Stimulated activated CD8-positive, alpha-beta memory T cell treated with anti-CD3 and anti-CD28 coated beads, Interleukin-2, amount 100 ng/mL, for 48 hours (primary cell): ENCODE data around the gene OPN1SW.

Experiments used
- DNase-seq, 2 donors: peaks; one replicate each; pipeline ENCODE4 v3.0.0-alpha.2; 2020; ENCODE audit warnings: low read depth in 2 of 2

OPN1SW gene

GRCh38 chr7:128793181-128793547 lies 17.6 kb upstream of the OPN1SW start:
- no peak for DNase-seq

DNA sequence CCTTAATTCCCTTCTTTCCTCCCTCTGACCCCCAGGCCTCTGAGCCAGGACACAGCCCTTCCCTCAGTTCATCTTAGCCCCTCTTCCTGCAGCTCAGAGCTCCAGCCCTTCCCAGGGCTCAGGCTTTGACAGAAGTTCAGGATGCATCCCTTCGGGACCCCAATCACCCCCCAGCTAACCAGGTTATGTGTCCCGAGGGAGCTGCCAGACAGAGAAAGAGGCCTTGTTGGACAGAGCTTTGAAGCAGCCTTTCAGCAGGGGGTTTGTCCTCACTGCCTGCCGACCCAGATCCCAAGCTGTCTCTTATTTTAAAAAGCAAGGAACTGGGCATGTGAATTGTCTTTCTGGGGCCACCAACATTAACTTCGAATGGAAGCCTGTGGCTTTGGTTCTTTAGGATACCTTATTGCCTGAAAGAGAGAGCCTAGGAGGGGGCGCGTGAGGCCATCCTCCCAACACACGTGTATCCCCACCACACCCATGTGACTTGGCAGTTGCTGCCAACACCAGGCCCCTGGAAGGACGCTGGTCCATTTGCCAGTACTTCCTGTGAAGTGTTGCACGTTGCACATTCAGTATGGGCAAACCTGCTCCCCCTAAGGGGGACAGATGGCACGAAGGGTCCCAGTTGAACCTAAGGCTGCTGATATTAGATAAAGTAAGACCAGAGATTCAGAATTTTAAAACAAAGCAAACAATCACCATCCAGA lies 17.0 kb upstream of the OPN1SW start:
- no peak for DNase-seq

GRCh38 chr7:128791972-128792327 lies 16.4 kb upstream of the OPN1SW start:
- no peak for DNase-seq

GRCh38 chr7:128791121-128791971 lies 15.8 kb upstream of the OPN1SW start, which contains the start of gene CCDC136:
Gene CCDC136 (plus strand): TSS chr7:128791968. CDS start chr7:128792412, 444 bp downstream.
- DNase-seq: peak; percentile 70

GRCh38 chr7:128790315-128791041 lies 14.9 kb upstream of the OPN1SW start:
- DNase-seq: no peak

DNA sequence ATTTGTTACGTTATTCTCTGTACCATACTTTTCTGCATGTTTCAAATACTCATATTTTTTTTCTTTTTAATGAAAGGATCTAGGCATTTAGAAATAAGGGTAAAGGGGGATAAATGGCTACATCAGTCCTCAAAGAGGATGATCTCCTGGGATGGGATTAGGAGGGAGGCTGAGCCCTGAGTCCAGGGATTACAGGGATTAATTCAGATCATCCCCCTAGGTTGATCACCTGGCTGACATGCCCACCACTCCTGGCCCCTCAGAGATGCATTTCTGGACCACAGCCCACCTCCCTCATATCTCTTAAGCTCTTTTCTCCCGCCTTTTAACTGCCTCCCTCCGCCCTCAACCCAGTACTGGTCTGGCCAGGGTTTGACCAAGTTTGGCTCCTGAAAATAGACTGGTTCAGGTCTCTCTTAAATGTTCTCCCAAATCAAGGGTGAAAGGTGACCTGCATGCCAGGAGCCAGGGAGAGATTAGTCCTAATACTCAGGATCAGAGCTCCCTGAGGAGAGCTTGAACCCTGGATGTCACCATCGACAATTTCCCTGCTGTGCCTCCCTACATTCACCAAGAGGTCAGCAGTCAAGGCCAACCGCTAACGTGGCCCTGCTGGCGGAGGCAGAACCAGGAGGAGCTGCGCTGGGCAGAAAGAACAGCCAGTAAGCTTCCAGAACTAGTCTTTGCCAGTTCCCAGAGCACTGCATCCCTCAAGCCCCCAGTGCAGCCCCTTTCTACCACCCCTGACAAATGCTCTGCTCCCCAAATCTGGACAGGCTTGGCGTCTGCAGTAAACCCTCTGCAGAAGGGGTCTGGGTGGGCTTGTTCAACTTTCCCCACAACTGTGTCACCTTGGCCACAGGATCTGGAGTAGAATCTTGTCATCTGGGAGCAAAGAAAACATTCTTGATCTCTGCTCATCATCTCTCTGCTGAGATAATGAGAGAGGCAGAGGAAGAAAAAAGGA lies 13.1 kb upstream of the OPN1SW start:
- DNase-seq: no peak

DNA sequence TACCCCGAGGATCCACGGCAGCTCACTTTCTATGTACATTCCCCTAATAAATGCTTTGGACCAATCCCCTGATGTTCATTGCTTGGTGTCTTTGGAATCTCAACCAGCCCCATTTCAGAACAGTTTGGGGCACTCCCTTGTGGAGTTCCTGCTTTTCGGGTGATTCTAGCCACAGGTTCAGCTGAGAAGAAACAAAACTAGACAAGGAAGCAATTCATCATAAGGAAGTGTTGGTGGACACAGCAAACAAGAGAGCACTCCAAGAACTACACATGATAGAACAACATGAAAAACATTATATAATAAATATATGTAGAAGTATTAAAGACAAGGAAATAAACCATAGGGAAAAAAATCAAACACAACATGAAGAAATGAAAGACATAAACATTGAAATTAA lies 10.1 kb upstream of the OPN1SW start:
- DNase-seq: no peak

- peak in 1 of 2 donors; percentile 13 for DNase-seq
Observed at GRCh38 chr7:128783143-128783861, 7.7 kb upstream of the OPN1SW start.

- no peak for DNase-seq
Observed at GRCh38 chr7:128781851-128782250, 6.3 kb upstream of the OPN1SW start.

DNA sequence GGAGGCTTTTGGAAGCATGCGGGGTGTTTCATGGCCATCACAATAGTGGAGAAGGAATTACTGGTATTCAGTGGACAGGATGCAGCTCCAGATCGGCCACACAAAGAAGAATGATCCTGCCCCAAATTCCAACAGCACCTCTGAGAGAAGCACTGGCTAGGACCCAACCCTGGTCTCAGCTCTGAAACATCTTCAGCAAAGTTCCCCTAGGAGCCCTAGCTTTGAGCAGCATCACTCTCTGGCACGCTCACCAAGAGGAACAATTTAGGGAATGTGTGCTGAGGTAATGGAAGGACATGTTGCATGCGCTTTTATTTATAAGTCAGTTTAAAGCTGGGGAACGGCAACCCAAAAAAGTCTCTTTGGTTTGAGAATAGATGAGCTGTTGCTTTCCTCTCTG lies 5.5 kb upstream of the OPN1SW start:
- no peak for DNase-seq

DNA sequence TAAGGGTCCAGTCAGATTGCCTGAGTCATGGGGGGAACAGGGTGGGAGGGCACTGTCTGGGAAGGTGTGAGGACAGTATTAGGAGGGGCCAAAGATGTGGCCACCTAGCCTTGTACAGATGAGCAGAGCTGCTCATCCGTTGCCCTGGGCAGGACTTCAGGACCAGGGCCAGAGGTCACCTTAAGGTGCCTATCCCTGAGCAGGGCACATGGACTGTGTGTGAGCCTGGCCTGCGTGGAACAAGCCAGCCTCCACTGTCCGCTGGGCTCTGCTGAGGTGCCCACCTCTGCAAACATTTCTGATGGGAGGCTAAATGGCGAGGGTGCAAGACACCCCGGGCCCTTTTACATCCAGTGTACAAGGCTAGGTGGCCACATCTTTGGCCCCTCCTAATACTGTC lies 3.4 kb upstream of the OPN1SW start:
- DNase-seq: no peak

GRCh38 chr7:128777156-128778123 lies 1.8 kb upstream of the OPN1SW start:
- DNase-seq: no peak

GRCh38 chr7:128774921-128775320 lies 673 bp downstream of the OPN1SW start:
- no peak for DNase-seq

GRCh38 chr7:128774029-128774689 lies 1.4 kb downstream of the OPN1SW start:
- no peak for DNase-seq

DNA sequence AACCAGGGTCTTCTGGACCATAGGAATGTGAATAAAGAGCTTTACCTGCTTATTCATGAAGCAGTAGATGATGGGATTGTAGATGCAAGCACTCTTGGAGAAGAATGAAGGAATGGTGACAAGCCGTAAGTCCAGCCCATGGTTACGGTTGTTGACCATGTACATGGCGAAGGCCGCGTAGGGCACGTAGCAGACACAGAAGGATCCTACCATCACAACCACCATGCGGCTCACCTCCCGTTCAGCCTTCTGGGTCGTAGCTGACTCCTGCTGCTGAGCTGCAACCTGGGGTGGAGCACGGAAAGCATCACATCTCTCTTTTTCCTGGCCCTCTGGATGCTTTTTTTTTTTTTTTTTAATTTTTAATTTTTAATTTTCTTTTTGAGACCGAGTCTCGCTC lies 2.0 kb downstream of the OPN1SW start:
- DNase-seq: no peak

DNA sequence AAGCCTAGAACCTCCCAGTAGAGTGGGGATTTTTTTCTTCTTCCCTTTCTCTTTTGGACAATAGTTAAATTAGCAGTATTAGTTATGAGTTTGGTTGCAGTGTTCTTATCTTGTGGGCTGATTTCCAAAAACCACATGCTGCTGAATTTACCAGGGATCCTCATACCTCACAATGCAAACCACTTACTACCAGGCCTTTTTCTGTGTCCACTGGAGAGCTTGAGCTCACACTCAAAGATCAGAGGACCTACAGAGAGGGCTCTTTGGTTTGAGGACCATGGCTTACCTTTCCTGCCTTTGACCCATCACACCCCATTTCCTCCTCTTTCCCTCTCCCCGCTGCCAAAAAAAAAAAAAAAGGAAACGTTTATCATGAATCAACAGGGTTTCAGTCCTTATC lies 5.4 kb downstream of the OPN1SW start:
- no peak for DNase-seq

DNA sequence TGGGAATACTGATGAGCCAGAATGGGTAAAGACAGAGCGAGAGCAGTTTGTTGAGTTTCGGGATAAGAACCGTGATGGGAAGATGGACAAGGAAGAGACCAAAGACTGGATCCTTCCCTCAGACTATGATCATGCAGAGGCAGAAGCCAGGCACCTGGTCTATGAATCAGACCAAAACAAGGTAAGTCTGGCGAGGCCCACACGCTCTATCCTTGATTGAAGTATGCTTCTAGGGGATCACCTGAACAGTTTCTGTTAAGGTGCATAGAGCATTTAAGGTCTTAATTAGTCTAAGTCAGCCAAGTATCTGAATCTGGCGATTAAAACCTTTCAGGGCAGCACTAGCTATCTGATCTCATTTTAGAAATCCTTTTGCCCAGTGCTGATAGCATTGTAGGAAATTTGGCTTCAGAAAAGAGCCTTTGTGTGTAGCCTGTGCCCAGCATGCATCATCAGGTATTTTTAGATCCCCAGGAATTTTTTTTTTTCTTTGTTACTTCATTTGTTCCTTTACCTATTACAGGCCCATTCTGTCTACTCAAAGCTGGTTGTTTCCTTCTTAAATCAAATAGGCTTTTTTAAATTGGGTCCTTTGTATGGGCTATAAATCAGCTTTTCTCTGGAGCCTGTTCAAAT lies 8.0 kb downstream of the OPN1SW start:
- no peak for DNase-seq

GRCh38 chr7:128763541-128763940 lies 12.1 kb downstream of the OPN1SW start:
- no peak for DNase-seq
